A549 (cell line): ENCODE data around the gene SDHAF2. TPM values are rescaled to one million over a fixed set of nuclear protein-coding genes. Genes with fewer than 3 reads are reported as not detected.

Experiments used
- ATAC-seq, 2 experiments: fragments of 200-7000 bp in 1 of 2; fragments of >200 bp in 1 of 2; cut with Nextera tagmentation in 1 of 2; cut with Tn5 transposase in 1 of 2; 3 replicates each; pipeline versions ENCODE4 v1.8.0 to v1.9.1; 2018 to 2020; ENCODE audit warnings: mild to moderate bottlenecking in 1 of 2, moderate library complexity in 1 of 2
- CTCF ChIA-PET: fragments of 300-600 bp; sonication (Branson Sonifier 250); formaldehyde crosslinking; extraction: SDS; loops from one replicate; lab custom pipeline; 2021; ENCODE audit warnings: antibody characterized with exemption, inconsistent platforms; lab: Yijun Ruan, JAX
- POLR2A ChIA-PET: fragments of 350-600 bp; formaldehyde crosslinking; extraction: SDS; loops from one replicate; lab custom pipeline; 2021; ENCODE audit warnings: antibody characterized with exemption, inconsistent platforms; lab: Yijun Ruan, JAX
- DNase-seq, 2 experiments: peaks; one replicate each; pipeline versions ENCODE4 v3.0.0 to v3.0.0-alpha.2; 2011 to 2016; ENCODE audit warnings: low read depth in 1 of 2, low spot score in 1 of 2
- FAIRE-seq: peaks from 2 replicates; lab custom pipeline; 2011; peaks lifted over from hg19 to GRCh38; lab: Jason Lieb, UNC
- H3K27ac ChIP-seq, 2 experiments: fragments of >200 bp; sonication (Bioruptor Twin); formaldehyde crosslinking; 3 replicates each; pipeline ENCODE4 v1.5.1; 2016 to 2017
- H3K4me1 ChIP-seq: fragments of >200 bp; sonication (Bioruptor Twin); formaldehyde crosslinking; 3 replicates; pipeline ENCODE4 v1.6.1; 2016
- H3K4me2 ChIP-seq: fragments of >200 bp; sonication (Bioruptor Twin); formaldehyde crosslinking; 3 replicates; pipeline ENCODE4 v1.6.1; 2016
- H3K4me3 ChIP-seq: fragments of >200 bp; sonication (Bioruptor Twin); formaldehyde crosslinking; 3 replicates; pipeline ENCODE4 v1.5.1; 2016
- H3K9me3 ChIP-seq: fragments of >200 bp; sonication (Bioruptor Twin); formaldehyde crosslinking; 3 replicates; pipeline ENCODE4 v1.6.1; 2016
- BCL3 ChIP-seq: fragments of >200 bp; sonication (Bioruptor Twin); formaldehyde crosslinking; IDR thresholded peaks from 3 replicates; pipeline ENCODE4 v1.6.1; 2016
- CBX8 ChIP-seq: fragments of 200-600 bp; sonication (generic); IDR thresholded peaks from 2 replicates; pipeline ENCODE4 v1.6.1; 2016
- CHD2 ChIP-seq: fragments of 150-350 bp; IDR thresholded peaks from 2 replicates; pipeline ENCODE4 v1.6.1; 2014; ENCODE audit warnings: low read length; ENCODE audit not compliant: partially characterized antibody
- CHD4 ChIP-seq: fragments of 200-600 bp; sonication (generic); IDR thresholded peaks from 2 replicates; pipeline ENCODE4 v1.6.1; 2016; ENCODE audit warnings: antibody characterized with exemption, mild to moderate bottlenecking, borderline replicate concordance
- CTCF ChIP-seq: fragments of >200 bp; sonication (Bioruptor Twin); formaldehyde crosslinking; IDR thresholded peaks from 3 replicates; pipeline ENCODE4 v1.5.1; 2016
- E2F6 ChIP-seq: IDR thresholded peaks from 2 replicates; pipeline ENCODE4 v1.6.1; 2012; ENCODE audit warnings: low read depth, borderline replicate concordance
- EHF ChIP-seq: fragments of 250-450 bp; sonication (Bioruptor Pico); IDR thresholded peaks from 2 replicates; pipeline ENCODE4 v1.5.0; 2020; ENCODE audit warnings: mild to moderate bottlenecking
- FOSL2 ChIP-seq, 2 experiments: fragments of 450-650 bp in 1 of 2; fragments of >200 bp in 1 of 2; sonication (Bioruptor Twin) in 1 of 2; formaldehyde crosslinking; IDR thresholded peaks; 2 replicates each; pipeline versions ENCODE4 v1.5.0 to v1.6.1; 2016 to 2020; ENCODE audit warnings: mild to moderate bottlenecking in 1 of 2, moderate library complexity in 1 of 2
- GATA3 ChIP-seq: IDR thresholded peaks from 2 replicates; pipeline ENCODE4 v1.6.1; 2012; ENCODE audit warnings: borderline replicate concordance
- HES2 ChIP-seq: fragments of >200 bp; sonication (Bioruptor Twin); formaldehyde crosslinking; IDR thresholded peaks from 2 replicates; pipeline ENCODE4 v1.6.1; 2016
- HEYL ChIP-seq: fragments of 250-450 bp; sonication (Bioruptor Pico); IDR thresholded peaks from 2 replicates; pipeline ENCODE4 v1.8.0; 2021; ENCODE audit warnings: mild to moderate bottlenecking, moderate library complexity
- HMGXB4 ChIP-seq: fragments of 250-450 bp; sonication (Bioruptor Pico); IDR thresholded peaks from 2 replicates; pipeline ENCODE4 v1.5.0; 2021; ENCODE audit warnings: mild to moderate bottlenecking, moderate library complexity, borderline replicate concordance
- HOXB13 ChIP-seq: fragments of 250-450 bp; sonication (Bioruptor Pico); IDR thresholded peaks from 2 replicates; pipeline ENCODE4 v1.5.0; 2020; ENCODE audit warnings: low read depth, mild to moderate bottlenecking, moderate library complexity
- JUN ChIP-seq, 2 experiments: fragments of >200 bp; sonication (Bioruptor Twin); formaldehyde crosslinking; IDR thresholded peaks; 2 replicates in 1 of 2; 3 replicates in 1 of 2; pipeline ENCODE4 v1.6.1; 2016 to 2017
- KDM5A ChIP-seq: fragments of 200-600 bp; sonication (generic); IDR thresholded peaks from 2 replicates; pipeline ENCODE4 v1.6.1; 2016; ENCODE audit warnings: antibody characterized with exemption, mild to moderate bottlenecking
- MAX ChIP-seq: IDR thresholded peaks from 2 replicates; pipeline ENCODE4 v1.6.1; 2012
- MYC ChIP-seq: IDR thresholded peaks from 2 replicates; pipeline ENCODE4 v1.6.1; 2012; ENCODE audit warnings: mild to moderate bottlenecking, inconsistent platforms, low read length, improper control_type of control experiment, borderline replicate concordance
- POLR2AphosphoS2 ChIP-seq: conservative IDR thresholded peaks from 2 replicates; pipeline ENCODE4 v1.6.1; 2012; ENCODE audit warnings: low read length, improper control_type of control experiment, inconsistent platforms
- RAD21 ChIP-seq, 2 experiments: fragments of >200 bp in 1 of 2; sonication (Bioruptor Twin) in 1 of 2; formaldehyde crosslinking in 1 of 2; IDR thresholded peaks in 1 of 2; conservative IDR thresholded peaks in 1 of 2; 2 replicates in 1 of 2; 3 replicates in 1 of 2; pipeline ENCODE4 v1.6.1; 2012 to 2018; ENCODE audit warnings: inconsistent platforms in 1 of 2
- RFX5 ChIP-seq: fragments of 450-650 bp; IDR thresholded peaks from 2 replicates; pipeline ENCODE4 v1.7.1; 2014; ENCODE audit warnings: antibody characterized with exemption, mild to moderate bottlenecking, moderate library complexity
- SMC3 ChIP-seq: fragments of >200 bp; sonication (Bioruptor Twin); formaldehyde crosslinking; IDR thresholded peaks from 3 replicates; pipeline ENCODE4 v1.6.1; 2018; ENCODE audit warnings: inconsistent platforms
- SREBF2 ChIP-seq: fragments of 450-650 bp; IDR thresholded peaks from 2 replicates; pipeline ENCODE4 v1.6.1; 2014; ENCODE audit warnings: mild to moderate bottlenecking, moderate library complexity
- TFCP2L1 ChIP-seq: fragments of 250-450 bp; sonication (Bioruptor Pico); IDR thresholded peaks from 2 replicates; pipeline ENCODE4 v1.5.0; 2021; ENCODE audit warnings: mild to moderate bottlenecking
- ZC3H11A ChIP-seq: fragments of 450-650 bp; IDR thresholded peaks from 2 replicates; pipeline ENCODE4 v1.6.1; 2014; ENCODE audit warnings: antibody characterized with exemption, mild to moderate bottlenecking
- ZFP36 ChIP-seq: fragments of 450-650 bp; IDR thresholded peaks from 2 replicates; pipeline ENCODE4 v1.6.1; 2014; ENCODE audit warnings: borderline replicate concordance; ENCODE audit not compliant: partially characterized antibody
- ZNF302 ChIP-seq: fragments of 250-450 bp; sonication (Bioruptor Pico); IDR thresholded peaks from 2 replicates; pipeline ENCODE4 v1.9.0; 2021; ENCODE audit warnings: inconsistent platforms, mild to moderate bottlenecking, moderate library complexity
- WGBS: methylation state at CpG from one replicate; pipeline ENCODE4 v1.1.6; 2017; ENCODE audit errors: missing lambda C conversion rate; 5-methylcytosine and 5-hydroxymethylcytosine counted together
- polyA plus RNA-seq, 4 experiments: library from polyadenylated mRNA; depleted of rRNA in 3 of 4; stranded (reverse); fragments of >200 nt; fragmentation: RNase III in 1 of 4; extraction: RNeasy Plus Mini Kit Qiagen cat#74134 plus additional on column Dnase treatment in 1 of 4; gene quantifications; 2 replicates in 3 of 4; 3 replicates in 1 of 4; pipeline ENCODE4 v1.2.3, GENCODE V29; 2011 to 2017

The SDHAF2 gene
- polyA plus RNA-seq, 2 of the 4 experiments (the other 2 are of a cell fraction) = 44.4 to 76.4 TPM

- Histone ChIP-seq H3K4me3 (no peak overlapping the region), H3K4me1 (0 out of 3 replicates have a peak, but pooled peaks cover 8% of the 10 kb centered on the region), H3K4me2 (no peak overlapping the region), H3K9me3 (0 out of 3 replicates have a peak, but pooled peaks cover 2% of the 10 kb centered on the region), H3K27ac (no peak overlapping the region)
- TF ChIP-seq ZFP36 = no peak
- TF ChIP-seq EHF = no peak
- no peak for TF ChIP-seq MYC
- no peak for TF ChIP-seq GATA3
- no peak for TF ChIP-seq E2F6
- TF ChIP-seq ZC3H11A = no peak
- TF ChIP-seq CHD2 = no peak
- TF ChIP-seq MAX = no peak
- TF ChIP-seq HOXB13 (CRISPR knock-in tag) = no peak
- TF ChIP-seq SREBF2 = no peak
- no peak for TF ChIP-seq BCL3
- no peak for TF ChIP-seq CHD4
- 89% methylated on average over 1 of the region's 1 CpG for WGBS
- ChIA-PET CTCF (interaction anchor here (1.0 to 17.4 kb wide), 5 partner anchors 30 to 59 kb away, joined by 3 to 521 read pairs (median 4); partner anchors contain the start of genes CYB561A3 and TMEM138), POLR2A (no interaction called here)
- ATAC-seq (no peak), FAIRE-seq (no peak), DNase-seq (no peak)
Observed at GRCh38 chr11:61390161-61390560, 39.8 kb upstream of the SDHAF2 start.

GRCh38 chr11:61392981-61393595 is 36.8 kb upstream of the SDHAF2 start:
- H3K4me3 ChIP-seq = peak overlapping the region; percentile 69
- ATAC-seq (peak; percentile 51 to 64; a peak in 5 of 6 replicates), FAIRE-seq (no peak), DNase-seq (peak; percentile 28 to 35)
- H3K4me2 ChIP-seq = peak overlapping the region; percentile 84
- 0 out of 3 replicates have a peak, but pooled peaks cover 8% of the 10 kb centered on the region for H3K4me1 ChIP-seq
- peak overlapping the region; percentile 82 to 90 for H3K27ac ChIP-seq
- TF ChIP-seq JUN (IDR thresholded peaks at IDR 0.05) = no peak
- no peak for TF ChIP-seq POLR2AphosphoS2
- TF ChIP-seq ZNF302 (CRISPR knock-in tag) = no peak
- no peak for TF ChIP-seq TFCP2L1
- no peak for TF ChIP-seq HEYL (CRISPR knock-in tag)
- peak; percentile 32 for TF ChIP-seq CTCF
- peak; percentile 41 to 49; a peak in 4 of 5 replicates for TF ChIP-seq RAD21 (conservative IDR thresholded peaks at IDR 0.05 in 1 of 2, IDR thresholded peaks at IDR 0.05 in 1 of 2)
- TF ChIP-seq BCL3 = no peak
- no peak for TF ChIP-seq MYC
- TF ChIP-seq RFX5 = no peak
- TF ChIP-seq KDM5A = no peak
- TF ChIP-seq HES2 = no peak
- TF ChIP-seq CBX8 = no peak
- no peak for TF ChIP-seq SMC3
- TF ChIP-seq HMGXB4 (CRISPR knock-in tag) = no peak
- no peak for TF ChIP-seq FOSL2 (IDR thresholded peaks at IDR 0.05)
- TF ChIP-seq FOSL2 (CRISPR knock-in tag; IDR thresholded peaks at IDR 0.05) = no peak
- WGBS = 6% methylated on average over 15 of the region's 15 CpGs
- ChIA-PET POLR2A (interaction anchor here (0.6 to 3.5 kb wide), 10 partner anchors 9 to 98 kb away, joined by 3 to 33 read pairs (median 8); partner anchors contain the start of genes CPSF7, CYB561A3, DDB1 and SDHAF2), CTCF (interaction anchor here (1.2 to 17.4 kb wide), 12 partner anchors 8 to 351 kb away, joined by 3 to 521 read pairs (median 6); partner anchors contain the start of genes CYB561A3 and TMEM138)
- H3K9me3 ChIP-seq = 0 out of 3 replicates have a peak, but pooled peaks cover 2% of the 10 kb centered on the region
